HG03064 (cell line): ENCODE results near the gene SUCO.
"Not testable (repeated sequence)": the region's sequence is repeated elsewhere in the genome, so short reads cannot be mapped to it uniquely, and the experiment has no call there.

Source experiments
- ATAC-seq: cut with Tn5 transposase; IDR thresholded peaks from one replicate; pipeline ENCODE4 v1.9.1; 2021; ENCODE audit warnings: low read depth; ENCODE audit not compliant: unreplicated experiment

SUCO gene

DNA sequence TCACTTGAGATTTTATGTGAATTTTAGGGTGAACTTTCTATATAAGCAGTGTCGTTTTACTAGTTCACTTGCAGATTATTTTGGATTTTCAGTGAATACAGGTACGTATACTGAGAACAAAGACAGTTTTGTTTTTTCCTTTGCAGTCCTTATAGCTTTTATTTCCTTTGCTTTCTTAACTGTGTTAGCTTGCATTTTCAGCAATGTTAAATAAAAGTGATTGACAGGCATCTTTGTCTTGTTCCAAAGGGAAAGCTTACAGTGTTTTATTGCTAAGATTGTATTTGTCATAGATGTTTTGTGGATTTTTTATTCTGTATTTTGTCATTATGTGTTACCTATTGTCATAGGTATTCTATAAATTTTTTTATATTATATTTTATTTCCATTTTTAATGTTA lies 72.7 kb downstream of the SUCO start:
- ATAC-seq, result no peak

DNA sequence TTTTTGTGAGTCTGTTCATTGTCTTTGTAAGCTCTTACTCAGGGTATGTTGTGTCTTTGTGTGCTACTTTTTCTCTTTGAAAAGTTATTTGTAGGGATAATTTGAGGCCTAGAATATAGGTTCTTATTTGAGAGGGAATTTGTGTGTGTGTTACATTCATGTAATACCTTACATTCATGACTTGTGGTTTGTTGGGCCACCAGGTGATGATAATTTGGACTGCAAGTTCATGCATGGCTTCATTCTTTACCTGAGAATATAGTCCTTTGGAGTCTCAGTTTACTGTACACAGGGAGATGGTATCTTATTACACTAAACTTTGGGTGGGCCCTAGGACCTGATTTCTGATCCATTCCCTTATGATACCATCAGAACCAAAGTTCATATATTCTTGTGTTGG lies 74.2 kb downstream of the SUCO start:
- no peak for ATAC-seq

DNA sequence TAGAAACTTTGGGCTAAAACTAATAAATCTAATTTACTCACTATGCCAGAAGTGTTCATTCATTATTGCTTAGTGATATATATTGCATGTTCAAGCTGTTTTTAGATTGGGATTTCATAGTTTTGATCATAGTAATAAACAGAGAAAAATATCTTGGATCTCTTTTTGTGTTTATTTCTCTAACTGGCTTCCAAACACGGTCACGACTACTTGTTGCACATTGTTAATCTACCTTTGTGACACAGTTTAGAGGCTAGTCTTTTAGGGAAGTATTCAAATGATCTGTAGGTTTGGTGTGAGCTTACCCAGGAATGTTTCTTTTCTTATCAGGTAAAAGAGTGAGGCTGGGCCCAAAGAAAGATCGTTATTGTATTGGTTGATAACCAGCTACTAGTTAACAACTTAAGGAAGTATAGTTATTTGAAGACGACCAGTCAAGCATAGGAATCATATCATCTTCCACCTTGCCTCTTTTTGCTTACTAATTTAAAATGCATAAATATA lies 75.2 kb downstream of the SUCO start:
- ATAC-seq, result no peak

GRCh38 chr1:172609528-172609927 lies 76.6 kb downstream of the SUCO start:
- no peak for ATAC-seq

- no peak for ATAC-seq
Observed at GRCh38 chr1:172612478-172612877, 79.5 kb downstream of the SUCO start.

DNA sequence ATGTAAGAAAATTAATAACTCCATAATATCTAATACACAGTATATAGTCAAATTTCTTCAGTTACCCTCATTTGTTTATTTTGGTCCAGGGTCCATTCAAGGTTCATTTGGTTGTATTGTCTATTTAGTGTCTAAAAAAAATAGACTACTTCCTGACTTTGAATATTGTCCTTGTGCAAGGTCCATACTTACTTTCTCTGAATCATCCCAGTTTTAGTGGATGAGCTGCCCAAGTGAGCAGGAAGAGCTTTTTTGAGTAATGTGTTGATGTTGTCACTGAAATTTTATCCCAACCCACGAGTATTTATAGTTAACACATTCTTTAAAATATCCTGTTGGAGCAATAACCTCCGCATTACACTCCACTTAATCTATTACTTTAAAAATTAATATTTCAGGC lies 80.3 kb downstream of the SUCO start:
- ATAC-seq, result no peak

DNA sequence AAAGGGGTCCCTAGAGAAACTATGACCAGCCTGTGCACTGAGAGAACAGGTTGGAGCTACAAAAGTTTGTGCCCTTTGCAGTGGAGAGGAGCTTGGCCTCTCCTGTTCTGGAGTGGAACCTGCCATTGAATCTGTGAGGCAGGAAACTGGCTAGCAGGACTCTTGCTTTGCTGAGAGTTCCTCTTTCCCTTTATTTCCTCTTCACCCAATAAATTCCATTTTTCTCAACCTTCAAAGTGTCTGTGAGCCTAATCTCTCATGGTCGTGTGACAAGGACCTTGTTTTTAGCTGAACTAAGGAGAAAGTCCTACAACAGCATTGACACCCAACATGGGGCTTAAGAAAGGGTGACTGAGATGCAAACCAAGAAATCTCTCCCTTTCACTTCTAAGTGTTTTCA lies 83.2 kb downstream of the SUCO start:
- ATAC-seq, result no peak

GRCh38 chr1:172616636-172617035 lies 83.7 kb downstream of the SUCO start:
- no peak for ATAC-seq

DNA sequence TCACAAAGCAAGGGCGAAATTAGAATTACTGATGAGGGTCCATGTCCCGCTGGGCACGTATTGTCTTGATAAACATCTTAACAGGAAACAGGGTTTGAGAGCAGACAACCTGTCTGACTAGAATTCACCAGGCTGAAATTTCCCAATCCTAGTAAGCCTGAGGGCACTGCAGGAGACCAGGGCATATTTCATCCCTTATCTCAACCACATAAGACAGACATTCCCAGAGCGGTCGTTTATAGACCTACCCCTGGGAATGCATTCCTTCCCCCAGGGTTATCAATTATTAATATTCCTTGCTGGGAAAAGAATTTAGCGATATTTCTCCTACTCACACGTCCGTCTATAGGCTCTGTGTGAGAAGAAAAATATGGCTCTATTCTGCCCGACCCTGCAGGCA lies 87.7 kb downstream of the SUCO start:
- ATAC-seq, result not testable (repeated sequence)

- ATAC-seq, result no peak
Observed at GRCh38 chr1:172622541-172622940, 89.6 kb downstream of the SUCO start.

DNA sequence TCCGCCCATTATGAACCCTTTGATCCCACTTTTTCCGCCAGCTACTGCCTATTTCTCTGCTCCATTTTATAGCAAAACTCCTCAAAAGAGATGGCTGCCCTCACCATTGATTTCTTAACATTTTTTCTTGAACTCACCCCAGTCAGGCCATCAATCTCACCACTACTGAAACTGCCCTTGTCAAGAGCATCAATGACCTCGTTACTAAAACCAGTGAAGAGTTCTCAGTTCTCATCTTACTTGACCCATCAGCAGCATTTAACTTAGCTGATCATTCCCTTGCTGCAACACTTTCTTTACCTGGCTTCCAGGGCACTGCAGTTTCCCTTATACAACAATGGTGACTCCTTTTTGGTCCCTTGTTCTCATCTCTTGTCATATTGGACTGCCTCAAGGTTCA lies 90.8 kb downstream of the SUCO start:
- no peak for ATAC-seq

DNA sequence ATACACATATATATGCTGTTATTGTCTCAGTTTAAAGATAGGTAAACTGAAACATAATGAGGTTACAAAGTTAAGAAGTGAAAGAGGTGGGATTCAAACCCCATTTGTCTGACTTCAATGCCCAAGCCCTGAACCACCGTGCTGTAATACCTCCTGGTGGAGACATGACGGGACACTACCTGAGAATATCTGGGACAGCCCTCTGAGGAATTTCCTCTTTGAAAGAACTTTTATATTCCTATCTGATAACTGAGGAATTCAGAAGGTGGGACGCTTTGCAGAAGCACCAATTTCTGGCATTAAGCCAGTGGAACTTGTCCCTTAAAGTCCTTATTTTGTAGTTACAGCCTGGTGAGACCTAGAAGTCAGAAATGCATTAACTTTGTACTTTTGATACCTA lies 93.9 kb downstream of the SUCO start:
- ATAC-seq, result no peak

DNA sequence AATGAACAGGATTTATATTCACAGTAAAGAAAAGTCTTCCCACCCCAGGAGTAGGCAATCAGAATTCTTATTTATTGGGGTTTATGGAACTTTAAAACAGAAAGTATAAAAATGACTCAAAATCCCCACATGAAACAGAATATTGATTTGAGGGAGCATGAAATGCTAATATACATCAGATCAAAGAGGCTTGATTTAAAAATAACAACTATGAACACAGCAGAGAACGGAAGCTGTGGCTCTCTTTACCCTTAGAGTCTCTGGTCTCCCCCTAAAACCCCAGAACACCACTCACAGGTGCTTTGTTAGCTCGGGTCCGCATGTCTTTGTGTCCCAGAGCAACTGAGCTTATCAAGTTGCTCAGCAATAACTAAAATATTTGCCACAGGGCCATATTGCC lies 94.8 kb downstream of the SUCO start:
- ATAC-seq, result no peak

- no peak for ATAC-seq
Observed at GRCh38 chr1:172628401-172628800, 95.5 kb downstream of the SUCO start.

GRCh38 chr1:172629170-172629569 lies 96.2 kb downstream of the SUCO start:
- no peak for ATAC-seq

DNA sequence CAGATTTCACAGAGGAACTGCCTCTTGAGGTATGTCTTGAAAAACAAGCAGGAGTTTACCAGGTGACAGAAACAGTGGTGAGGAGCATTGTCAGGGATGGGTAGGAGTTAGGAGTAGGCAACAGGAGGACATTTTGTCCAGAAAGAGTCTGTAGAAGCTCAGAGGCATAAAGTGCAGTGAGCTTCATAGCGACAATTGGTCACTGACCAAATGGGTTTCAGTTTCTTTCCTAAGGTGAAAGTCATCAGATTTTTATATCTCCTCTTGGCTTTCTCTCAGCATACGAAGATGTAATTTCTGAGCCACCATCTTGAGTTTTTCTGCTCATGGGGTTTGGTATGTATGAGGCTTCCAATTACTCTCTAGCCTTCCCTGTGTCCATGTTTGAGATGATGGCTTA lies 96.7 kb downstream of the SUCO start:
- ATAC-seq, result no peak

- no peak for ATAC-seq
Observed at GRCh38 chr1:172630056-172630818, 97.3 kb downstream of the SUCO start.

GRCh38 chr1:172630868-172631267 lies 97.9 kb downstream of the SUCO start:
- ATAC-seq, result no peak

GRCh38 chr1:172637522-172637921 lies 104.6 kb downstream of the SUCO start:
- ATAC-seq, result no peak

GRCh38 chr1:172638249-172638648 lies 105.3 kb downstream of the SUCO start:
- no peak for ATAC-seq

DNA sequence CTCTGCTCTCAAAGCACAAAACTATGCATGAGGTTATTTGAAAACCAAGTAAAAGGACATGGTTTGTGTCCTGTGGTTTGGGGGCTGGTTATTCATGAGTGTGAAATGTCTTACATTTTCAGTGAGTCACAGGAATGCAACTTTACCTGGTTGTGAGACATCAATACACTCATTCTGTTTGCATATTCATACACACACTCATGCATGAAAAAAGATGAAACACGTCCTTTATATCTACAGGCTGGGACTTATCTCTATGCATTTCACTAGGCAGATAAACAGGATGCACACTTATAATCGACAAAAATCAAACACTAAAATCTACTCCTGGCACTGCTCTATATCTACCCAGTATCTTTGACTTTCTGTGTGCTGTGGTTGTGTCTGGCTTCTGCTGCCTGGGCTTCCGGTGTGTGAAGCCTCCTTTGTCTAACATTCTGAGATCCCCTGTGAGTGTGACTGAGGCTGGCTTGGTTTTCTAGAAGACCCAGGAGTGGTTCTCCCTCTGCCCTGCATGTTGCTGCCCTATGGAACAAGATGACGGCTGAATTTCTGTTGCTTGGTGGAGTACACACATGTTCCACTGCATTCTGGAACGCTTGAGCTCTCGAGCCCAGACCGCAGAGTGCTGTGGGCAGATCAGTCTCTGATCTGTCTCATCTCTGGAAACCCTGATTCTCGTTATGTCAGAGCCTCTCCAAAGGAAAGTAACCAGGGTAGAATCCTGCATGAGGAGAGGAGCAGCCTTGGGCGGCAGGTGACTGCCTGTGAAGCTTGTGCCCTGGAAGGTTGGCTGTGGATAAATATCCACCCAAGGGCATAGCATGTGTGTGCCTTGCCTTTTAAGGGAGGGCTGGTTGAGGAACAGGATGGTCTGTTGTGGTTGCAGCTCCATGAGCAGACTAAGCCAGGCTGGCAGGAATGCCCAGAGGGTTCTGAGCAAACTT lies 106.2 kb downstream of the SUCO start:
- ATAC-seq, result no peak

GRCh38 chr1:172640111-172640510 lies 107.2 kb downstream of the SUCO start:
- no peak for ATAC-seq
